Esophagus squamous epithelium (tissue), 5 donors: Measurements from ENCODE around the gene DAPK1. TPM values are rescaled to one million over a fixed set of nuclear protein-coding genes. Genes with fewer than 3 reads are reported as not detected.

Experiments
- DNase-seq: peaks from one replicate; lab custom pipeline; 2025; lab: John Stamatoyannopoulos, UW
- H3K27ac ChIP-seq, 4 donors: fragments of 200-600 bp; sonication (generic); one replicate each; pipeline ENCODE4 v1.5.1; 2016 to 2019; ENCODE audit warnings: mild to moderate bottlenecking in 1 of 4
- H3K27me3 ChIP-seq, 4 donors: fragments of 200-600 bp; sonication (generic); 1 replicate in 3 of 4; 2 replicates in 1 of 4; pipeline versions ENCODE4 v1.5.1 to v1.6.0; 2017 to 2021; ENCODE audit warnings: antibody characterized with exemption in 1 of 4
- H3K36me3 ChIP-seq, 3 donors: fragments of 200-600 bp; sonication (generic); one replicate each; pipeline ENCODE4 v1.5.1; 2016 to 2019
- H3K4me1 ChIP-seq, 3 donors: fragments of 200-600 bp; sonication (generic); one replicate each; pipeline ENCODE4 v1.5.1; 2017 to 2019
- H3K4me3 ChIP-seq, 4 donors: fragments of 200-600 bp; sonication (generic); 1 replicate in 3 of 4; 2 replicates in 1 of 4; pipeline ENCODE4 v1.5.1; 2016 to 2019; ENCODE audit warnings: mild to moderate bottlenecking in 2 of 4, moderate library complexity in 1 of 4
- H3K9me3 ChIP-seq, 3 donors: fragments of 200-600 bp; sonication (generic); one replicate each; pipeline ENCODE4 v1.5.1; 2016 to 2019
- CTCF ChIP-seq, 6 experiments: fragments of 450-650 bp in 4 of 6; fragments of 200-600 bp in 2 of 6; sonication (generic) in 2 of 6; IDR thresholded peaks; one replicate each; pipeline ENCODE4 v1.5.1; 2016 to 2019; ENCODE audit warnings: antibody characterized with exemption in 6 of 6, mild to moderate bottlenecking in 4 of 6, moderate library complexity in 4 of 6
- POLR2A ChIP-seq, 4 donors: fragments of 450-650 bp; IDR thresholded peaks; one replicate each; pipeline ENCODE4 v1.6.1; 2017; ENCODE audit warnings: antibody characterized with exemption in 4 of 4, mild to moderate bottlenecking in 4 of 4, moderate library complexity in 3 of 4
- WGBS, 2 donors: methylation state at CpG; one replicate each; pipeline ENCODE4 v1.1.5; 2018; 5-methylcytosine and 5-hydroxymethylcytosine counted together
- intact Hi-C: fragments of 100-400 bp; cut with DNase I; formaldehyde crosslinking; loops from one replicate; pipeline ENCODE4 v1.15.0; 2022
- total RNA-seq, 4 donors: library from RNA; depleted of rRNA; stranded (reverse); fragments of >200 nt; gene quantifications; one replicate each; pipeline ENCODE4 v1.1.0, GENCODE V29; 2016
- donor health status: DM: yes; HTN: yes; CAD: no.

Gene DAPK1
- total RNA-seq, 4 donors from 2014 or later = 2.2 to 14.5 (median 5.5) TPM

- peaks cover 0 to 13% (median 8%) of the 10 kb centered on the region in 3 donors for H3K9me3 ChIP-seq
- H3K36me3 ChIP-seq = no peaks in the 10 kb centered on the region
- TF ChIP-seq CTCF (IDR thresholded peaks at IDR 0.05) = peak in 2 of 6 experiments; percentile 9 to 20
- no peak for TF ChIP-seq POLR2A (IDR thresholded peaks at IDR 0.05)
- WGBS, 2 donors = 65 to 98% methylated on average over 1 to 3 of the region's 3 CpGs
- H3K4me1 ChIP-seq = no peaks in the 10 kb centered on the region
- H3K4me3 ChIP-seq = no peak overlapping the region
- H3K27ac ChIP-seq = no peak overlapping the region
- DNase-seq = no peak
- intact Hi-C loops = no loop called here
- no peaks in the 10 kb centered on the region for H3K27me3 ChIP-seq
Measured at GRCh38 chr9:87667164-87667738, 169.6 kb downstream of the DAPK1 start.

GRCh38 chr9:87668222-87668621 is 170.6 kb downstream of the DAPK1 start:
- DNase-seq = no peak
- no peaks in the 10 kb centered on the region for H3K27me3 ChIP-seq
- TF ChIP-seq CTCF (IDR thresholded peaks at IDR 0.05) (no peak), POLR2A (IDR thresholded peaks at IDR 0.05) (no peak)
- no peak overlapping the region for H3K27ac ChIP-seq
- H3K4me3 ChIP-seq = no peak overlapping the region
- WGBS, 2 donors = 72 to 90% methylated on average over 8 of the region's 8 CpGs
- H3K4me1 ChIP-seq = no peaks in the 10 kb centered on the region
- intact Hi-C loops = no loop called here
- no peaks in the 10 kb centered on the region for H3K36me3 ChIP-seq
- H3K9me3 ChIP-seq = peaks cover 0 to 13% (median 8%) of the 10 kb centered on the region in 3 donors

GRCh38 chr9:87668722-87669121 is 171.1 kb downstream of the DAPK1 start:
- intact Hi-C loops = no loop called here
- WGBS, 2 donors = 58 to 77% methylated on average over 4 of the region's 4 CpGs
- Histone ChIP-seq H3K9me3 (peaks cover 0 to 13% (median 8%) of the 10 kb centered on the region in 3 donors), H3K36me3 (no peaks in the 10 kb centered on the region), H3K27ac (no peak overlapping the region), H3K27me3 (no peaks in the 10 kb centered on the region), H3K4me3 (no peak overlapping the region), H3K4me1 (no peaks in the 10 kb centered on the region)
- TF ChIP-seq CTCF (IDR thresholded peaks at IDR 0.05) = no peak
- DNase-seq = no peak

- Histone ChIP-seq H3K36me3 (no peaks in the 10 kb centered on the region), H3K4me3 (no peak overlapping the region), H3K27me3 (no peaks in the 10 kb centered on the region), H3K27ac (no peak overlapping the region), H3K4me1 (no peaks in the 10 kb centered on the region), H3K9me3 (peaks cover 0 to 13% (median 8%) of the 10 kb centered on the region in 3 donors)
- DNase-seq = no peak
- WGBS, 2 donors = 88 to 90% methylated on average over 14 of the region's 18 CpGs
- intact Hi-C loops = no loop called here
- TF ChIP-seq POLR2A (IDR thresholded peaks at IDR 0.05) (no peak), CTCF (IDR thresholded peaks at IDR 0.05) (no peak)
Measured at GRCh38 chr9:87670572-87671264, 173.1 kb downstream of the DAPK1 start.

GRCh38 chr9:87671478-87671877 is 173.8 kb downstream of the DAPK1 start:
- TF ChIP-seq POLR2A (IDR thresholded peaks at IDR 0.05) (no peak), CTCF (IDR thresholded peaks at IDR 0.05) (no peak)
- Histone ChIP-seq H3K4me1 (no peaks in the 10 kb centered on the region), H3K9me3 (peaks cover 0 to 13% (median 8%) of the 10 kb centered on the region in 3 donors), H3K36me3 (no peaks in the 10 kb centered on the region), H3K27ac (no peak overlapping the region), H3K27me3 (no peaks in the 10 kb centered on the region), H3K4me3 (no peak overlapping the region)
- no peak for DNase-seq
- 75 to 87% methylated on average over 6 of the region's 6 CpGs for WGBS, 2 donors
- intact Hi-C loops = no loop called here
